Muscle of leg (tissue), 11 donors: ENCODE measurements around the gene FTL. TPM values are rescaled to one million over a fixed set of nuclear protein-coding genes. Genes with fewer than 3 reads are reported as not detected.
A peak's percentile ranks its signal among the peaks of the same experiment; 100 is the strongest.

Experiments
- DNase-seq: peaks from one replicate; pipeline ENCODE4 v3.0.0; 2013
- H3K27ac ChIP-seq: one replicate; pipeline ENCODE4 v1.5.1; 2013; ENCODE audit warnings: mild to moderate bottlenecking, low read length, control low read depth
- H3K27me3 ChIP-seq: one replicate; pipeline ENCODE4 v1.6.1; 2013; ENCODE audit warnings: low read length; ENCODE audit not compliant: control insufficient read depth, insufficient read depth
- H3K36me3 ChIP-seq: one replicate; pipeline ENCODE4 v1.6.1; 2013; ENCODE audit warnings: low read length; ENCODE audit not compliant: control insufficient read depth, insufficient read depth
- H3K4me1 ChIP-seq: one replicate; pipeline ENCODE4 v1.6.1; 2013; ENCODE audit warnings: low read length; ENCODE audit not compliant: control insufficient read depth, insufficient read depth
- H3K4me3 ChIP-seq: one replicate; pipeline ENCODE4 v1.5.1; 2013; ENCODE audit warnings: low read length, control low read depth
- H3K9me3 ChIP-seq: replicated peaks from 2 replicates; pipeline ENCODE4 v1.6.1; 2013; ENCODE audit warnings: low read depth, low read length; ENCODE audit not compliant: control insufficient read depth
- WGBS: methylation state at CpG from one replicate; pipeline ENCODE4 v1.1.5; 2013; ENCODE audit warnings: missing lambda C conversion rate; ENCODE audit not compliant: insufficient coverage; 5-methylcytosine and 5-hydroxymethylcytosine counted together
- polyA plus RNA-seq, 8 donors: library from polyadenylated mRNA; unstranded; fragments of 120-200 nt; gene quantifications; one replicate each; pipeline versions ENCODE4 v1.2.1 to v1.2.3, GENCODE V29; 2013; ENCODE audit warnings: inconsistent platforms in 1 of 8, low replicate concordance in 1 of 8; ENCODE audit not compliant: insufficient read length in 8 of 8, insufficient read depth in 1 of 8
- total RNA-seq: library from RNA; stranded (reverse); fragments of 120-200 nt; gene quantifications from one replicate; pipeline ENCODE4 v1.2.4, GENCODE V29; 2013

Gene FTL
- total and polyA plus RNA-seq, 9 donors: 576 to 914 (median 756) TPM

DNA sequence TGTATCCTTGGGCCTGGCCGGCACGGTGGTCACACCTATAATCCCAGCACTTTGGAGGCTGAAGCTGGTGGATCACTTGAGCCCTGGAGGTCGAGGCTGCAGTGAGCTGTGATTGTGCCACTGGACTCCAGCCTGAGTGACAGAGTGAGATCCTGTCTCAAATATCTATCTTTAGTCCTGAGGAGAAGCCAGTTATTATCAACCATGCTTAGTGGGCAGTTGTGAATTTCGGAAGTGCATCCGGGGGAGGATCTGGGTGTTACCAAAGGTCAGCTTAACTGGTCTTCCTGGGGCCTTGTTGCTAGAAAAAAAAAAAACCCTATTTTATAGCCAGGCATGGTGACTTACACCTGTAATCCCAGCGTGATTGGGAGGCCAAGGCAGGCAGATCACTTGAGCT is 22.0 kb upstream of the FTL start:
- peaks cover 14% of the 10 kb centered on the region for H3K9me3 ChIP-seq
- 86% methylated on average over 2 of the region's 6 CpGs for WGBS
- H3K27ac ChIP-seq: no peak overlapping the region
- H3K27me3 ChIP-seq: peaks cover 2% of the 10 kb centered on the region
- no peak for DNase-seq
- H3K36me3 ChIP-seq: no peaks in the 10 kb centered on the region
- peaks cover 7% of the 10 kb centered on the region for H3K4me1 ChIP-seq
- no peak overlapping the region for H3K4me3 ChIP-seq

DNA sequence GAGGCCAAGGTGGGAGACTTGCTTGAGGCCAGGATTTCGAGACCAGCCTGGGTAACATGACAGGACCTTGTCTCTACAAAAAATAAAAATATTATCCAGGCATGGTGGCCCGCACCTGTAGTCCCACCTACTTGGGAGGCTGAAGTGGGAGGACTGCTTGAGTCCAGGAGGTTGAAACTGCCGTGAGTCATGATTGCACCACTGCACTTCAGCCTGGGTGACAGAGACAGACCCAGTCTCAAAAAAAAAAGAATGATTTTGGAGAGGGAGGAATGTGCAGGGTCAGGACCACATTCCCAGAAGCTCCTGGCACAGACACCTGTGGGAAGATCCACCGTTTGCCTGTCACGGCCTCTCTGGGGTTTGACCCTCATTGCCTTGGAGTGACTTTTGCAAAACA is 19.7 kb upstream of the FTL start:
- H3K27me3 ChIP-seq: peaks cover 2% of the 10 kb centered on the region
- H3K27ac ChIP-seq: no peak overlapping the region
- H3K4me3 ChIP-seq: no peak overlapping the region
- DNase-seq: no peak
- peaks cover 11% of the 10 kb centered on the region for H3K9me3 ChIP-seq
- no peaks in the 10 kb centered on the region for H3K36me3 ChIP-seq
- 74% methylated on average over 4 of the region's 5 CpGs for WGBS
- peaks cover 7% of the 10 kb centered on the region for H3K4me1 ChIP-seq

DNA sequence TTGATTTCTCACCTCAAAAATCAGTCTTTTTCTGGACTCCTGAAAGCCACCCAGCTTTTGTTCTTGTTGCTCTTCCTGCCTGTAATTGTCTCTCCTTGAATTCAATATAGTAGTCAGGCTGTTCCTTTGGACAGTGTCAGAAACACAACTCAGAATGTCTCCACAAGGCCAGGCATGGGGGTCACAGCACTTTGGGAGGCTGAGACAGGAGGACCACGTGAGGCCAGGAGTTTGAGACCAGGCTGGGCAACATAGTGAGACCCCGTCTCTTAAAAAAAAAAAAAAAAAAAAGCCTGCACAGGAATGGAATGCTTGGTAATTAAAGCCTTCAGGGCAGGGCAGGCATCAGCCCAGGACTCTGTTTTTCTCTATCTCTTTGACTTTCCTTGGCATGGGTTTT is 19.3 kb upstream of the FTL start:
- no peak for DNase-seq
- 86% methylated on average over 1 of the region's 2 CpGs for WGBS
- peaks cover 7% of the 10 kb centered on the region for H3K4me1 ChIP-seq

DNA sequence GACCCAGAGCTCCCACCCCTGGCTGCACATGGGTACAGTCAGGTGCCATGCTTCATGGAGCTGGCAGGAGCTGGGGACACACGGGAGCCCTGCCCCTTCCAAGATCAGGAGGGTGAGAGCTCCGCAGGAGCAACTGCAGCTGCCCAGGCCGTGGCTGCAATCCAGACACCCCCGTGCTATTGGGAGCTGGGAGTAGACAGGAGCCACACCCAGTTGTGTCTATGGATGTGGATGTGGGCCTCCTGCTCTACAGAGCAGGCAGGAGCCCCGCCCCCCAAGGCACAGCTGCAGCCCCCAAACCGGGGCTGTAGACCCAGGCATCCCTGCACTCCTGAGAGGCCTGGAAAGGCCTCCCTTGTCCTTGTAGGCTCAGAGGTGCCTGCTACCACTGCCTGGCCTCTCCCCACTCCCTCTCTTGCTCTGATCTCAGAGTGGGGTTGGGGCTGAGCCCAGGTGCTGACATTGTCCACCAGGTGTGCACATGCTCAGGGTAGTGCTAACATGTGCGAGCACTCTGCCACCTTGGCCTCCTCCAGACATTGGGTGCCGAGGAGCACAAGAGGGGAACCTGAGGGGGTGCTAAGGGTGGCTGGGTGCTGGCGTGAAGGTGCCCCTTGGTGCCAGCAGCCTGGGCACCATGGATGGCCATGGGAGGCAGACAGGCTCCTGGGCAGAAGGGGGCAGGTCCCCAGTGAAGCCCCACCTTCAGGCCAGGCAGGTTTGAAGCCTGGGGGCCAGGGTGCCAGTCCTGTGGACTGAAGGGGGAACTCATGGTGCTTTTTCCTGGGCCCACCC is 18.4 kb upstream of the FTL start:
- Histone ChIP-seq H3K27me3 (no peaks in the 10 kb centered on the region), H3K4me1 (peaks cover 7% of the 10 kb centered on the region), H3K9me3 (peaks cover 3% of the 10 kb centered on the region), H3K4me3 (no peak overlapping the region), H3K36me3 (no peaks in the 10 kb centered on the region), H3K27ac (no peak overlapping the region)
- WGBS: 55% methylated on average over 9 of the region's 9 CpGs
- DNase-seq: peak; percentile 46

More for the DNA sequence above, 19.3 kb upstream of the FTL start:
- no peak overlapping the region for H3K27ac ChIP-seq
- H3K9me3 ChIP-seq: peaks cover 9% of the 10 kb centered on the region
- H3K36me3 ChIP-seq: no peaks in the 10 kb centered on the region
- no peak overlapping the region for H3K4me3 ChIP-seq
- H3K27me3 ChIP-seq: peaks cover 2% of the 10 kb centered on the region

DNA sequence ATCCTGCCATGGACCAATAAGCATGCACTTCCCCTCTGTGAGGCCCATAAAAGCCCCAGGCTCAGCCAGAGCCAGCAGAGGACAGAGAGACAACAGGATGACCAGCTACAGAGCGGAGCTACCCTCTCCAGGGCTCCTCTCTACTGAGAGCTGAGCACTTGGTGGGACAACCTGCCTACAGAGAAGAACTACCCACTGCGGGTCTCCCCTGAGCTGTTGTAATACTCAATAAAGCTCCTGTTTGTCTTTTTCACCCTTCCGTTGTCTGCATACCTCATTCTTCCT is 17.9 kb upstream of the FTL start:
- H3K36me3 ChIP-seq: no peaks in the 10 kb centered on the region
- no peak overlapping the region for H3K4me3 ChIP-seq
- no peak for DNase-seq
- peaks cover 7% of the 10 kb centered on the region for H3K4me1 ChIP-seq
- no peak overlapping the region for H3K27ac ChIP-seq
- peaks cover 3% of the 10 kb centered on the region for H3K9me3 ChIP-seq
- no peaks in the 10 kb centered on the region for H3K27me3 ChIP-seq
- 90% methylated on average over 2 of the region's 3 CpGs for WGBS

DNA sequence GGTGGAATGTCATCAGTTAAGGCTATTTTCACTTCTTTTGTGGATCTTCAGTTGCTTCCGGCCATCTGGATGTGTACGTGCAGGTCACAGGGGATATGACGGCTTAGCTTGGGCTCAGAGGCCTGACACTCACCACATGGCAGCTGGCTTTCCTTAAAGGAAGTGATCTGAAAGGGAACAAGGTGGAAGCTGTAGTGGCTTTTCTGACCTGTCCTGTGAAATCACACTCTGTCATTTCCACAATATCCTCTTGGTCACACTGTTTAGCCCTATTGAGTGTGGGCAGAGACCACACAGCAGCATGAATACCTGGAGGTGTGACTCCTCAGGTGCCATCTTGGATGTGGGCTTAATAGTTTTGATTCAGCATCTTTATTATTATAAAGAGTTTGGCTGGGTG is 14.9 kb upstream of the FTL start:
- DNase-seq: peak; percentile 67

DNA sequence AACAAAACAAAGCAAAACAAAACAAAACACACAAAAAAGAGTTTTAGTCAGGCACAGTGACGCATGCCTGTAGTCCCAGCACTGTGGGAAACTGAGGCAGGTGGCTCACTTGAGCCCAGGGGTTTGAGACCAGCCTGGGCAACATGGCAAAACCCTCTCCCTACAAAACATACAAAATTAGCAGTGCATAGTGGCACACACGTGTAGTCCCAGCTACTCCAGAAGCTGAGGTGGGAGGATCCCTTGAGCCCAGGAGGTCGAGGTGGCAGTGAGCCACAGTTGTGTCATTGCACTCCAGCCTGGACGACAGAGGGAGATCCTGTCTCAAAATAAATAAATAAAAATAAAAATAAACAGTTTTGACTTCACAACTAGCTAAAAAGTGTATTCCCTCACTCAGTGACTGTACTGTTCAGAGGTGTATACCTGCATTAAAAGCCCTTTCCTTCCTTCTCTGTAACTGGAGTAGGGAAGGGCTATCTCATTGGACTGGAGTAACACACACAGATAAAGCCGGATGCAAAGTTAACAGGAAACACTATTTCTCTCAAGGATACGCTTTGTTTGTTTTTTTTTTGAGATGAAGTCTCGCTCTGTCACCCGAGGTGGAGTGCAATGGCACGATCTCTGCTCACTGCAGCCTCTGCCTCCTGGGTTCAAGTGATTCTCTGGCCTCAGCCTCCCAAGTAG is 14.1 kb upstream of the FTL start:
- no peaks in the 10 kb centered on the region for H3K36me3 ChIP-seq
- H3K9me3 ChIP-seq: peaks cover 3% of the 10 kb centered on the region
- WGBS: 96% methylated on average over 4 of the region's 9 CpGs
- H3K27ac ChIP-seq: peak overlapping the region; percentile 55
- peaks cover 24% of the 10 kb centered on the region for H3K4me1 ChIP-seq
- no peaks in the 10 kb centered on the region for H3K27me3 ChIP-seq
- no peak overlapping the region for H3K4me3 ChIP-seq
- no peak for DNase-seq

More for the DNA sequence above, 14.9 kb upstream of the FTL start:
- H3K36me3 ChIP-seq: no peaks in the 10 kb centered on the region
- peaks cover 16% of the 10 kb centered on the region for H3K4me1 ChIP-seq
- peaks cover 3% of the 10 kb centered on the region for H3K9me3 ChIP-seq
- H3K4me3 ChIP-seq: no peak overlapping the region
- WGBS: 6% methylated on average over 3 of the region's 3 CpGs
- H3K27me3 ChIP-seq: no peaks in the 10 kb centered on the region
- H3K27ac ChIP-seq: peak overlapping the region; percentile 55

DNA sequence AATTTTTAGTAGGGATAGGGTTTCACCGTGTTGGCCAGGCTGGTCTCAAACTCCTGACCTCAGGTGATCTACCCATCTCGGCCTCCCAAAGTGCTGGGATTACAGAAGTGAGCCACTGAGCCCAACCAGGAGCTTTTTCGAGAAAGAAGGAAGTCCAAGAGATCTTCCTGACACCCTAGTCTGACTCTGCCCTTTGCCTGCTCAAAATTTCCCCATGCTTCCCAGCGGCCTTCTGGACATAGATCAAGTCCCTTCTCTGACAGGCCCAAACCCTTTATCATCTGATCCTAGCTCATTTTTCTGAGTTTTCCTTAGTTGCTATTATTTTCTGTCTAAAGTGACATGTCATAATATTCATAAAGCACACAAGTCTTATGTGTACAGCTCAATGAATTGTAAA is 12.0 kb upstream of the FTL start:
- H3K36me3 ChIP-seq: peaks cover 6% of the 10 kb centered on the region
- no peaks in the 10 kb centered on the region for H3K27me3 ChIP-seq
- 63% methylated on average over 4 of the region's 4 CpGs for WGBS
- H3K9me3 ChIP-seq: no peaks in the 10 kb centered on the region
- no peak overlapping the region for H3K27ac ChIP-seq
- H3K4me1 ChIP-seq: peaks cover 17% of the 10 kb centered on the region
- DNase-seq: peak; percentile 28
- no peak overlapping the region for H3K4me3 ChIP-seq

DNA sequence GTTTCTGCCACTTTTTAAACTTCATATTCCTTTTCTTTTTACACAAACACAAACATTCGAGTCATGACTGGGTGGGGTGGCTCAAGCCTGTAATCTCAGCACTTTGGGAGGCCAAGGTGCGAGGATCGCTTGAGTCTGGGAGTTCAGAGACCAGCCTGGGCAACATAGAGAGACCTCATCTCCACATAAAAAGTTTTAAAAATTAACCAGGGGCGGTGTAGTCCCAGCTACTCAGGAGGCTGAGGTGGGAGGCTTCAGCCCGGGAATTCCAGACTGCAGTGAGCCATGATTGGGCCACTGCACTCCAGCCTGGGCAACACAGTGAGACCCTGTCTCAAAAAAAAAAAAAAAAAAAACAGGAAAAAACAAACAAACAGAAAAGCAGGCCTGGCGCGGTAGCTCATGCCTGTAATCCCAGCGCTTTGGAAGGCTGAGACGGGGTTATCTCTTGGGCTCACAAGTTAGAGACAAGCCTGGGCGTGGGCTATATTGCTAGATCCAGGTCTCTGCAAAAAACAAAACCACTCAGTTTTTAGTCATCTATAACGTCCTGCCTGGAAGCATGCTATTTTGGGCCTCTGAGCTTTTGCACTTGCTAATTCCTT is 11.0 kb upstream of the FTL start:
- Histone ChIP-seq H3K4me1 (peaks cover 17% of the 10 kb centered on the region), H3K4me3 (peak overlapping the region; percentile 51), H3K27ac (peak overlapping the region; percentile 86), H3K9me3 (no peaks in the 10 kb centered on the region), H3K27me3 (no peaks in the 10 kb centered on the region), H3K36me3 (peaks cover 6% of the 10 kb centered on the region)
- 19% methylated on average over 5 of the region's 11 CpGs for WGBS
- DNase-seq: no peak

DNA sequence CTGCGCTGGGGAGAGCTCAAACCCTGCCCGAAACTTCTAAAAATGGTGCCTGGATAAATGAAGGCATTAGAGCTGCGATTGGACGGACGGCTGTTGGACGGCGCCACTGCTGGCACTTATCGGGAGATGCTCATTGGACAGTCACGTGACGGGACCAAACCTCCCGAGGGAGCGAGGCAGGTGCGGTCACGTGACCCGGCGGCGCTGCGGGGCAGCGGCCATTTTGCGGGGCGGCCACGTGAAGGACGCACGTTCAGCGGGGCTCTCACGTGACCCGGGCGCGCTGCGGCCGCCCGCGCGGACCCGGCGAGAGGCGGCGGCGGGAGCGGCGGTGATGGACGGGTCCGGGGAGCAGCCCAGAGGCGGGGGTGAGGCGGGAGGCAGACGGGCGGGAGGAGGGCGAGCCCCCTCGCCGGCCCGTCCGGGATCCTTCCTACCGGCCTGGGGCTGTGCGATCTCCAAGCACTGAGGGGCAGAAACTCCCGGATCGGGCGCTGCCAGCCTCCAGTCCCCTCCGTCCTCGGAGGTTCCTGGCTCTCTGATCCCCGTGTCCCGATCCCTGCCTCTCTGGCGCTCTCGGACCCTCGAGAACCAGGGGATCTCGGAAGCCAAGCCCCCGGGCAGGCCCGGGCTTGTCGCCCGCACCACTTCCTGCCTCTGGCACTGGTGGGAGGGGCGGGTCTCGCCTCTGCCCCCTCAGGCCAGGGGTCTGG is 10.4 kb upstream of the FTL start, which contains the start of gene BAX:
TSS of gene BAX (plus strand) at position 281 of the 713 bp plus-strand sequence. CDS start at position 335, 54 bp downstream.
- DNase-seq: peak; percentile 98
- WGBS: under 1% methylated on average over 67 of the region's 71 CpGs
- no peaks in the 10 kb centered on the region for H3K9me3 ChIP-seq

More for the DNA sequence above, 10.4 kb upstream of the FTL start, which contains the start of gene BAX:
- Histone ChIP-seq H3K4me1 (peaks cover 17% of the 10 kb centered on the region), H3K36me3 (peaks cover 6% of the 10 kb centered on the region), H3K27me3 (no peaks in the 10 kb centered on the region), H3K27ac (peak within 1 kb of the TSS; percentile 86), H3K4me3 (peak within 1 kb of the TSS; percentile 87)
